Testis (tissue), 2 donors: ENCODE results near the gene GRN.

Experiments
- POLR2A ChIP-seq: fragments of 450-650 bp; IDR thresholded peaks from one replicate; pipeline ENCODE4 v1.6.1; 2017; ENCODE audit warnings: antibody characterized with exemption, mild to moderate bottlenecking, moderate library complexity
- TF ChIP-seq, protein P1 (sequence below), 3 experiments: fragments of 450-650 bp in 2 of 3; fragments of 200-600 bp in 1 of 3; sonication (generic) in 1 of 3; IDR thresholded peaks; one replicate each; pipeline ENCODE4 v1.5.1; 2016 to 2019; ENCODE audit warnings: antibody characterized with exemption in 3 of 3, mild to moderate bottlenecking in 2 of 3, moderate library complexity in 1 of 3

DNA sequence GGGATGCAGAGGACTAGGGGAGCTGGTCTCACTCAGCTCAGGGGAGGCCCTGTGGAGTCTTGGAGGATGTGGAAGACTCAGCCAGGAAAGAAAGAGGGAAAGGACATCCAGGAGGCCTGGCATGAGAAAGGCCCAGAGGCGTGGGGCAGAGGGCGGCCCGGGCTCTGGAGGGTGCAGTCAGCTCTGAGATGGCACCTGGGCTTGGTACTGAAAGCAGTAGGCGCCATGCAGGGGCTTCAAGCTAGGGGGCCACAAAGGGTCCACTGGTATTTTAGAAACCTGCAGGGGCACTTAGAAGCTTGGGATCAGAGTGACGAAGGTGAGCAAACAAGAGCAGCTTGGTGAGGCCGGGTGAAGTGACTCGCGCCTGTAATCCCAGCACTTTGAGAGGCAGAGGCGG lies 13.0 kb downstream of the GRN start:
- TF ChIP-seq POLR2A: no peak
- TF ChIP-seq, protein P1, sequence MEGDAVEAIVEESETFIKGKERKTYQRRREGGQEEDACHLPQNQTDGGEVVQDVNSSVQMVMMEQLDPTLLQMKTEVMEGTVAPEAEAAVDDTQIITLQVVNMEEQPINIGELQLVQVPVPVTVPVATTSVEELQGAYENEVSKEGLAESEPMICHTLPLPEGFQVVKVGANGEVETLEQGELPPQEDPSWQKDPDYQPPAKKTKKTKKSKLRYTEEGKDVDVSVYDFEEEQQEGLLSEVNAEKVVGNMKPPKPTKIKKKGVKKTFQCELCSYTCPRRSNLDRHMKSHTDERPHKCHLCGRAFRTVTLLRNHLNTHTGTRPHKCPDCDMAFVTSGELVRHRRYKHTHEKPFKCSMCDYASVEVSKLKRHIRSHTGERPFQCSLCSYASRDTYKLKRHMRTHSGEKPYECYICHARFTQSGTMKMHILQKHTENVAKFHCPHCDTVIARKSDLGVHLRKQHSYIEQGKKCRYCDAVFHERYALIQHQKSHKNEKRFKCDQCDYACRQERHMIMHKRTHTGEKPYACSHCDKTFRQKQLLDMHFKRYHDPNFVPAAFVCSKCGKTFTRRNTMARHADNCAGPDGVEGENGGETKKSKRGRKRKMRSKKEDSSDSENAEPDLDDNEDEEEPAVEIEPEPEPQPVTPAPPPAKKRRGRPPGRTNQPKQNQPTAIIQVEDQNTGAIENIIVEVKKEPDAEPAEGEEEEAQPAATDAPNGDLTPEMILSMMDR (IDR thresholded peaks at IDR 0.05): no peak
